Smooth muscle cell (in vitro differentiated cells): ENCODE results near the gene BCL7C. TPM values are rescaled to one million over a fixed set of nuclear protein-coding genes. Genes with fewer than 3 reads are reported as not detected.

Experiments
- DNase-seq: peaks from one replicate; lab custom pipeline; 2025; ENCODE audit not compliant: unreplicated experiment; lab: John Stamatoyannopoulos, UW
- H2AFZ ChIP-seq: fragments of 200-600 bp; sonication (generic); 2 replicates; pipeline ENCODE4 v1.6.0; 2016; ENCODE audit warnings: antibody characterized with exemption, low read depth, mild to moderate bottlenecking
- H3F3A ChIP-seq: fragments of 200-600 bp; sonication (generic); 2 replicates; pipeline ENCODE4 v1.6.0; 2017; ENCODE audit warnings: antibody characterized with exemption, low read depth
- H3K27ac ChIP-seq: fragments of 200-600 bp; sonication (generic); 2 replicates; pipeline ENCODE4 v1.5.1; 2016; ENCODE audit warnings: low read depth, mild to moderate bottlenecking
- H3K27me3 ChIP-seq: fragments of 200-600 bp; sonication (generic); 2 replicates; pipeline ENCODE4 v1.6.1; 2016; ENCODE audit warnings: low read depth, mild to moderate bottlenecking
- H3K36me3 ChIP-seq: fragments of 200-600 bp; sonication (generic); 2 replicates; pipeline ENCODE4 v1.5.1; 2016; ENCODE audit warnings: low read depth
- H3K4me1 ChIP-seq: fragments of 200-600 bp; sonication (generic); 2 replicates; pipeline ENCODE4 v1.5.1; 2016; ENCODE audit warnings: low read depth
- H3K4me2 ChIP-seq: fragments of 200-600 bp; sonication (generic); 2 replicates; pipeline ENCODE4 v1.6.0; 2016; ENCODE audit warnings: mild to moderate bottlenecking
- H3K4me3 ChIP-seq: fragments of 200-600 bp; sonication (generic); 2 replicates; pipeline ENCODE4 v1.5.1; 2016; ENCODE audit warnings: mild to moderate bottlenecking
- H3K79me2 ChIP-seq: fragments of 200-600 bp; sonication (generic); 2 replicates; pipeline ENCODE4 v1.6.0; 2016; ENCODE audit warnings: low read depth, mild to moderate bottlenecking
- H3K9ac ChIP-seq: fragments of 200-600 bp; sonication (generic); 2 replicates; pipeline ENCODE4 v1.6.0; 2016; ENCODE audit warnings: low read depth
- H3K9me3 ChIP-seq: fragments of 200-600 bp; sonication (generic); replicated peaks from 2 replicates; pipeline ENCODE4 v1.5.1; 2016; ENCODE audit warnings: low read depth
- H4K20me1 ChIP-seq: fragments of 200-600 bp; sonication (generic); 2 replicates; pipeline ENCODE4 v1.6.0; 2016; ENCODE audit warnings: low read depth
- WGBS: methylation state at CpG from one replicate; pipeline ENCODE4 v1.1.7; 2016; ENCODE audit warnings: low lambda C conversion rate; 5-methylcytosine and 5-hydroxymethylcytosine counted together
- polyA plus RNA-seq: library from polyadenylated mRNA; unstranded; fragments of >200 nt; fragmentation: Nextera tagmentation; extraction: Ambion mirVana; gene quantifications from 2 replicates; pipeline ENCODE4 v1.2.1, GENCODE V29; 2016
- total RNA-seq: library from RNA; depleted of rRNA; stranded (reverse); fragments of >200 nt; gene quantifications from 2 replicates; pipeline ENCODE4 v1.2.3, GENCODE V29; 2014
- TF ChIP-seq, protein P1 (sequence below): fragments of 200-600 bp; sonication (generic); IDR thresholded peaks from 2 replicates; pipeline ENCODE4 v1.5.1; 2017; ENCODE audit warnings: borderline replicate concordance, mild to moderate bottlenecking, antibody characterized with exemption; ENCODE audit not compliant: insufficient read depth, poor library complexity, severe bottlenecking

BCL7C gene
- total and polyA plus RNA-seq, 2 experiments from 2014 or later, result 34.2 to 76.1 TPM

- no peaks in the 10 kb centered on the region for H3K27me3 ChIP-seq
- WGBS, result 97% methylated on average over 18 of the region's 35 CpGs
- no peaks in the 10 kb centered on the region for H3F3A ChIP-seq
- H3K4me3 ChIP-seq, result no peak overlapping the region
- no peak overlapping the region for H3K9ac ChIP-seq
- no peaks in the 10 kb centered on the region for H3K79me2 ChIP-seq
- H2AFZ ChIP-seq, result no peak overlapping the region
- DNase-seq, result no peak
- H3K4me2 ChIP-seq, result no peak overlapping the region
- peaks cover 1% of the 10 kb centered on the region for H3K4me1 ChIP-seq
- TF ChIP-seq, protein P1, sequence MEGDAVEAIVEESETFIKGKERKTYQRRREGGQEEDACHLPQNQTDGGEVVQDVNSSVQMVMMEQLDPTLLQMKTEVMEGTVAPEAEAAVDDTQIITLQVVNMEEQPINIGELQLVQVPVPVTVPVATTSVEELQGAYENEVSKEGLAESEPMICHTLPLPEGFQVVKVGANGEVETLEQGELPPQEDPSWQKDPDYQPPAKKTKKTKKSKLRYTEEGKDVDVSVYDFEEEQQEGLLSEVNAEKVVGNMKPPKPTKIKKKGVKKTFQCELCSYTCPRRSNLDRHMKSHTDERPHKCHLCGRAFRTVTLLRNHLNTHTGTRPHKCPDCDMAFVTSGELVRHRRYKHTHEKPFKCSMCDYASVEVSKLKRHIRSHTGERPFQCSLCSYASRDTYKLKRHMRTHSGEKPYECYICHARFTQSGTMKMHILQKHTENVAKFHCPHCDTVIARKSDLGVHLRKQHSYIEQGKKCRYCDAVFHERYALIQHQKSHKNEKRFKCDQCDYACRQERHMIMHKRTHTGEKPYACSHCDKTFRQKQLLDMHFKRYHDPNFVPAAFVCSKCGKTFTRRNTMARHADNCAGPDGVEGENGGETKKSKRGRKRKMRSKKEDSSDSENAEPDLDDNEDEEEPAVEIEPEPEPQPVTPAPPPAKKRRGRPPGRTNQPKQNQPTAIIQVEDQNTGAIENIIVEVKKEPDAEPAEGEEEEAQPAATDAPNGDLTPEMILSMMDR, result no peak
- no peaks in the 10 kb centered on the region for H3K9me3 ChIP-seq
- H3K27ac ChIP-seq, result no peak overlapping the region
- H3K36me3 ChIP-seq, result no peaks in the 10 kb centered on the region
- H4K20me1 ChIP-seq, result peaks cover 4% of the 10 kb centered on the region
Observed at GRCh38 chr16:30930160-30930571, 36.3 kb upstream of the BCL7C start.

DNA sequence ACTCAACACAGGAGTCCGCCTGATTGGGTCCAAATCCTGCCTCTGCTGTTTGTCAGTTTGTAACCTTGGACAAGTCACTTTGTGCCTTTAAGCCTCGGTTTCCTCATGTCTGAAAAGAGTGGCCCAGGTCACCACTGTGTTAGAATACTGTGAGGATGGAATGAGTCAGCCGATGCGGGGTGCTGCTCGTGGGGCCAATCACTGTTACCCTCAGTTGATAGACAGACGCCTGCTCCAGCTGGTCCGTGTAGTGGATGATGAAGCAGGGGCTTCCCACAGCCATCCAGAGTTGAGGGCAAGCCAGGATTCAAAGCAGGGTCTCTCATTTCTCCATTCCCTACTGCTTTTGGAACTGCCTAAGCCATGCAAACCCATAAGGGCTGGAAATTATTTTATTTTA lies 35.3 kb upstream of the BCL7C start:
- peaks cover 10% of the 10 kb centered on the region for H3K4me1 ChIP-seq
- H3K36me3 ChIP-seq, result no peaks in the 10 kb centered on the region
- WGBS, result 93% methylated on average over 7 of the region's 7 CpGs
- peaks cover 12% of the 10 kb centered on the region for H4K20me1 ChIP-seq
- no peak overlapping the region for H3K4me3 ChIP-seq
- no peak overlapping the region for H3K27ac ChIP-seq
- H2AFZ ChIP-seq, result no peak overlapping the region
- no peaks in the 10 kb centered on the region for H3F3A ChIP-seq
- TF ChIP-seq, protein P1, result no peak
- DNase-seq, result no peak
- no peaks in the 10 kb centered on the region for H3K9me3 ChIP-seq
- no peak overlapping the region for H3K9ac ChIP-seq
- H3K27me3 ChIP-seq, result no peaks in the 10 kb centered on the region
- no peak overlapping the region for H3K4me2 ChIP-seq
- peaks cover 3% of the 10 kb centered on the region for H3K79me2 ChIP-seq

DNA sequence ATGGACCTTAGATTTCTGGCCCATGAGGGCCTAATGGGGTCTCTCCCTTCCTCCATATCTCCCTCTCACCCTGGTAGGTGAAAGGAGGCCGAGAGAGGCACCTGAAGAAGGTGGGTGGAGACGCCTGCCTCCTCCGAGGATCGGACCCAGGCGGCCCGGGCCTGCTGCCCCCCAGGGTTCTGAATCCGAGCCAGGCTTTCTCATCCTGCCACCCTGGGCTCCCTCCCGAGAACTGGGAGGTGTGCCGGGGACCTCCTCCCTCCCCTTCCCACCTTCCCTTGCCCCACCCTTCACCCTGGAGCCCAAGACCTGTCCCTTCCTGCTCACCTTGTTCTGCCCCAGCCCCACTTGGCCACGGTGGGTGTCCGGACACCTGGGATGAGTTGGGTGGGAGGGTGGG lies 34.5 kb upstream of the BCL7C start:
- H3K9me3 ChIP-seq, result no peaks in the 10 kb centered on the region
- TF ChIP-seq, protein P1, result no peak
- H3K9ac ChIP-seq, result no peak overlapping the region
- H3K27ac ChIP-seq, result no peak overlapping the region
- H4K20me1 ChIP-seq, result peaks cover 12% of the 10 kb centered on the region
- no peaks in the 10 kb centered on the region for H3F3A ChIP-seq
- H3K4me1 ChIP-seq, result peaks cover 10% of the 10 kb centered on the region
- peaks cover 3% of the 10 kb centered on the region for H3K79me2 ChIP-seq
- H3K4me3 ChIP-seq, result no peak overlapping the region
- H3K27me3 ChIP-seq, result no peaks in the 10 kb centered on the region
- H3K36me3 ChIP-seq, result no peaks in the 10 kb centered on the region
- H3K4me2 ChIP-seq, result no peak overlapping the region
- DNase-seq, result no peak
- 96% methylated on average over 9 of the region's 11 CpGs for WGBS
- H2AFZ ChIP-seq, result no peak overlapping the region

- DNase-seq, result no peak
- no peak overlapping the region for H3K4me3 ChIP-seq
- H4K20me1 ChIP-seq, result peaks cover 12% of the 10 kb centered on the region
- WGBS, result 67% methylated on average over 7 of the region's 15 CpGs
- TF ChIP-seq, protein P1, result no peak
- no peak overlapping the region for H3K9ac ChIP-seq
- peaks cover 3% of the 10 kb centered on the region for H3K79me2 ChIP-seq
- H3K27me3 ChIP-seq, result no peaks in the 10 kb centered on the region
- no peaks in the 10 kb centered on the region for H3F3A ChIP-seq
- H3K27ac ChIP-seq, result no peak overlapping the region
- no peaks in the 10 kb centered on the region for H3K36me3 ChIP-seq
- H3K4me2 ChIP-seq, result no peak overlapping the region
- H3K4me1 ChIP-seq, result peaks cover 10% of the 10 kb centered on the region
- H3K9me3 ChIP-seq, result no peaks in the 10 kb centered on the region
- no peak overlapping the region for H2AFZ ChIP-seq
Observed at GRCh38 chr16:30927789-30928378, 34.0 kb upstream of the BCL7C start.
